Activated CD4-positive, alpha-beta T cell treated with anti-CD3 and anti-CD28 coated beads for 24 hours (primary cell): Measurements from ENCODE around the gene MIP.
"Not testable (repeated sequence)": the region's sequence is repeated elsewhere in the genome, so short reads cannot be mapped to it uniquely, and the experiment has no call there.

Source experiments
- DNase-seq, 2 donors: peaks; one replicate each; pipeline ENCODE4 v3.0.0-alpha.2; 2020; ENCODE audit warnings: low read depth in 2 of 2

Gene MIP

DNA sequence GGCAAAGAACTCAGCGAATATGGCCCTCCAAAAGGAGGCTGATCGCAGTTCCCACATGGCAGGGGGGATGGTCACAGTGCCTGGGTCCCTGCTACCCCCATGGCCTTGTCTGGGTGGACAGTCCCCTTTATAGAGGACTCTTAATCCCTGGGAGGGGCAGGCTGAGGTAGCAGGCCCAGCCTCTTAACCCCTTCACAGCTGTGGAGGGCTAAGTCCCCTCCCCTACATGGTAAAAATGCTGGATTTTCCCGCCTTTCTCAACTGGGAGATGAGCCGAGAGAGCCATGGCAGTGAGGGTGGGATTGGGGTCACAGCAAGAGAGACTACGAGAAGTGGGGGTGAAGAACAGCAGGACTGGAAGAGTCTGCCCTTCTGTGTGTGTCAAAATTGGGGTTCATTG, at the start of gene MIP:
Gene MIP, minus strand, starts transcription at position 101 of the 400 bp plus-strand sequence. Its CDS starts 44 bp downstream, at position 57.
- DNase-seq, result no peak

DNA sequence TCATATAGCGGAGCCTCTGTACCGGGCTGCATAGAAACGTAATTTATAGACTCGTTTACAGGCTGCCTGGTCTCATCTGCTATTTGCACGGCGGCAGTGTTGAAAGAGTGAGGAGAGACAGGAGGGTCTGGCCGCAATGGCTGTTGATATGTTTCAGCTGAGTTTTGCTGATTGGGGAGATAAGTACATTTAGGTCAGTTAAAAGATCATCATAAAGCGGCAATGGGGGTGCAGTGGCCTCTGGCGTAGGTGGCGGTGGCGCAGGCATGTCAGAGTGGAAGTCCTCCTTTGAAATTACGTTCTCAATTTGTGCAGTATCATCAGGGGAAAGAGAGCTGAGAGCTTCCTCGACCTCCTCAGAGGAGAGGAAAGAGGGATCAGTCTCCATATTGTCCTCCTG, 45.4 kb upstream of the MIP start:
- not testable (repeated sequence) for DNase-seq

- DNase-seq, result not testable (repeated sequence)
Observed at GRCh38 chr12:56499452-56499851, 45.0 kb upstream of the MIP start.

GRCh38 chr12:56498126-56498902, 43.9 kb upstream of the MIP start:
- DNase-seq, result not testable (repeated sequence)

GRCh38 chr12:56496704-56497103, 42.2 kb upstream of the MIP start:
- peak; percentile 50 to 58 for DNase-seq

- not testable (repeated sequence) for DNase-seq
Observed at GRCh38 chr12:56494481-56494880, 40.0 kb upstream of the MIP start.

DNA sequence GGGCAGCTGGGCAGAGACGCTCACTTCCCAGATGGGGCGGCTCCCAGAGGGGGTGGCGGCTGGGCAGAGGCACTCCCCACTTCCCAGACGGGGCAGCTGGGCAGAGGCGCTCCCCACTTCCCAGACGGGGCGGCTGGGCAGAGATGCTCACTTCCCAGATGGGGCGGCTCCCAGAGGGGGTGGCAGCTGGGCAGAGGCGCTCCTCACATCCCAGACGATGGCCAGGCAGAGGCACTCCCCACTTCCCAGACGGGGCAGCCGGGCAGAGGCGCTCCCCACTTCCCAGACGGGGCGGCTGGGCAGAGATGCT, 39.6 kb upstream of the MIP start:
- not testable (repeated sequence) for DNase-seq

DNA sequence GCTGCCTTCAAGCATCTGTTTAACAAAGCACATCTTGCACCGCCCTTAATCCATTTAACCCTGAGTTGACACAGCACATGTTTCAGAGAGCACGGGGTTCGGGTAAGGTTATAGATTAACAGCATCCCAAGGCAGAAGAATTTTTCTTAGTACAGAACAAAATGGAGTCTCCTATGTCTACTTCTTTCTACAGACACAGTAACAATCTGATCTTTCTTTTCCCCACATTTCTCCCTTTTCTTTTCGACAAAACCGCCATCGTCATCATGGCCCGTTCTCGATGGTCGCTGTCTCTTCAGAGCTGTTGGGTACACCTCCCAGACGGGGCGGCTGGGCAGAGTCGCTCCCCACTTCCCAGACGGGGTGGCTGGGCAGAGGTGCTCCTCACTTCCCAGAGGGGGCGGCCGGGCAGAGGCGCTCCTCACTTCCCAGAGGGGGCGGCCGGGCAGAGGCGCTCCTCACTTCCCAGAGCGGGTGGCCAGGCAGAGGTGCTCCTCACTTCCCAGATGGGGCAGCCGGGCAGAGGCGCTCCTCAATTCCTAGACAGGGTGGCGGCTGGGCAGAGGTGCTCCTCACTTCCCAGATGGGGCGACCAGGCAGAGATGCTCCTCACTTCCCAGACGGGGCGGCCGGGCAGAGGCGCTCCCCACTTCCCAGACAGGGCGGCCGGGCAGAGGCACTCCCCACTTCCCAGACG, 39.1 kb upstream of the MIP start:
- not testable (repeated sequence) for DNase-seq

GRCh38 chr12:56490360-56490759, 35.9 kb upstream of the MIP start:
- no peak for DNase-seq

DNA sequence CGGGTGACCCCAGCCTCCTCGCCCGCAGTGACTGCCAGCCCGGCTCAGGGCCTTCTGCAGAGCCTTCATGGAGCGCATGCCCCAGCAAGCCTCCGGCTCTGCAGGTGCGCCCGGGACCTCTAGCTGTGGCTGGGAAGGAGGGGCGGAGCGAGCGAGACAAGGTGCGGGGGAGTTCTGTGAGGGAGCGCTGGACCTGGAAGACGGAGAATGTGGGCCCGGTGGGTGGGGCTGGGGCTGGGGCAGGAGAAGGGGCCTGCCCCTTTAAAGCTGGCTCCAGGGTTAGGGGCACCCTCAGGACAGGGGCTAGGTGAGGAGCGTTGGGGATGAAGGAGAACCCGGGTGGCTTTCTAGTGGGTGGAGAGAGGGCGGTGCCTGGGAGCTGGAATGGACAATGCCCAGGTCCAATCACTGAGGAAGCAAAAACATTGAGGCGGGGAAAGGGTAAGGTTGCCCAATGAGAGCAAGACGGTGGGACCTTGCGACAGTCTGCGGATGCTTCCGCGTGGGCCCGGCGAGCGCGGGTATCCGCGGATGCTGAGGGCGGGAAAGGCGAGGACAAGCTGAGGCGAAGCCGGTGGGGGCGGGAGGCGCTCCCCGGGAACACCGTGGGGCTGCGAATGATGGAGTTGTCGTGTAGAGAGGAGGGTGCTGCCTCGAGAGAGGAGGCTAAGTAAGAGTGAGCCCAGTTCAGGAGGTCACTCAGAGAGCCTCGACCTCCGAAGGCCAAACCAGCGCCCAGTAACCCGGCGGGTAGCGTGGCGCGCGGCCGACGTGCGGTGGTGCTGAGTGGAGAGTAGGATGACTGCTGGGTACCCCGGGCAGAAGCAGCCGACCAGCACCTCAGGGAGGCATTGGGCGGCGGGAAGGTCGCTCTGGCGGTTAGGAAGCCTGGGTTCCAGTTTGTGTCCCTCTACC, 33.8 kb upstream of the MIP start, which contains the start of gene GLS2:
Gene GLS2, minus strand, starts transcription at position 121 of the 915 bp plus-strand sequence. Its CDS starts 43 bp downstream, at position 78.
- peak; percentile 48 to 60 for DNase-seq

- DNase-seq, result no peak
Observed at GRCh38 chr12:56487448-56488040, 33.1 kb upstream of the MIP start.

DNA sequence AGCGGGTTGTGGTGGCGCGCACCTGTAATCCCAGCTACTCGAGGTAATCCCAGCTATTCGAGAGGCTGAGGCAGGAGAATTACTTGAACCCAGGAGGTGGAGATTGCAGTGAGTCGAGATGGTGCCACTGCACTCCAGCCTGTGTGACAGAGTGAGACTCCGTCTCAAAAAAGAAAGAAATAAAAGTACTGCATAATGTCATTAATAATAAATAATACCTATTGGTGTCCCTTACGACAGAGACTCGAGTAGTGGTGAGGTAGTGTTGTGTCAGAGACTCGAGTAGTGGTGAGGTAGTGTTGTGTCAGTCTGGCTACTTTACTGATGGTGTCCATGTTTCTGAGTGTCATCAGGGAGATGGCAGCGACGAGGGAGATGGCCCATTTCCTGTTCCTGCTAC, 32.2 kb upstream of the MIP start:
- DNase-seq, result no peak

- no peak for DNase-seq
Observed at GRCh38 chr12:56484566-56484965, 30.1 kb upstream of the MIP start.

GRCh38 chr12:56479625-56480024, 25.2 kb upstream of the MIP start:
- DNase-seq, result no peak

GRCh38 chr12:56477521-56478225, 23.2 kb upstream of the MIP start:
- DNase-seq, result no peak

DNA sequence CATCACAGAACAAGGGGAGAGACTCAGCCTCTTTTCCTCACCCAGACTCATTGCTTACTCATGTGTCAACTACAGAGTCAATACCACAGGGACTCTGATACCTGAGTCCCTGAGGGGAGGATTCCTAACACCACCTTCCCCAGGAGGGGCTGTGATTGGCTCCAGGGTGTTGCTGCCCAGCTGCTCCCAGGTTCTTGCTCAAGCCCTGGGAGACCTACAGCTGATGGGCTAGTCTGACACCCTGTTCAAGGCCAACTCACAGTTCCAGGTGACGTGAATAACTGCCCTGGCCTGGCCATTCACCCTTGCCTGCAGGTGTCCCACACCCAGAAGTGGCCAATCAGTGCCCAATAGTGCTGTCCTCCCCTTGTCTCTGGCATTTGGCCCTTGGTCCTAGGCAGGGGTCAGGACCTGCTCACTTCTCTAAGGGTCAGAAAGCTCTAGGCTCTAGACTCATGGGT, 22.5 kb upstream of the MIP start:
- DNase-seq, result no peak

DNA sequence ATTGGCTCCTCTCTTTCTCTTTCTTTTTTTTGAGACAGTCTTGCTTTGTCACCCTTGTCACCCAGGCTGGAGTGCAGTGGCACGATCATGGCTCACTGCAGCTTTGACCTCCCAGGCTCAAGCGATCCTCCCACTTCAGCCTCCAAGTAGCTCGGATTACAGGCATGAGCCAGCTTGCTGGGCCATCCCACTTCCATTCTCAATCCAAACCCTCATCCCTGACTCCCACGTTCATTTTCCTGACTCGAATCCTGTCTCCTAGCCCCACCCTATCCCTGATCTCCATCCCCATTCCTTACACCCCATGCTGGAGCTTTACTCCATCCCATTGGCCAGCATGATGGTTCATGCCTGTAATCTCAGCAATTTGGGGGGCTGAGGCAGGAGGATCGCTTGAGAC, 21.7 kb upstream of the MIP start:
- DNase-seq, result no peak

- no peak for DNase-seq
Observed at GRCh38 chr12:56474389-56474788, 19.9 kb upstream of the MIP start.

DNA sequence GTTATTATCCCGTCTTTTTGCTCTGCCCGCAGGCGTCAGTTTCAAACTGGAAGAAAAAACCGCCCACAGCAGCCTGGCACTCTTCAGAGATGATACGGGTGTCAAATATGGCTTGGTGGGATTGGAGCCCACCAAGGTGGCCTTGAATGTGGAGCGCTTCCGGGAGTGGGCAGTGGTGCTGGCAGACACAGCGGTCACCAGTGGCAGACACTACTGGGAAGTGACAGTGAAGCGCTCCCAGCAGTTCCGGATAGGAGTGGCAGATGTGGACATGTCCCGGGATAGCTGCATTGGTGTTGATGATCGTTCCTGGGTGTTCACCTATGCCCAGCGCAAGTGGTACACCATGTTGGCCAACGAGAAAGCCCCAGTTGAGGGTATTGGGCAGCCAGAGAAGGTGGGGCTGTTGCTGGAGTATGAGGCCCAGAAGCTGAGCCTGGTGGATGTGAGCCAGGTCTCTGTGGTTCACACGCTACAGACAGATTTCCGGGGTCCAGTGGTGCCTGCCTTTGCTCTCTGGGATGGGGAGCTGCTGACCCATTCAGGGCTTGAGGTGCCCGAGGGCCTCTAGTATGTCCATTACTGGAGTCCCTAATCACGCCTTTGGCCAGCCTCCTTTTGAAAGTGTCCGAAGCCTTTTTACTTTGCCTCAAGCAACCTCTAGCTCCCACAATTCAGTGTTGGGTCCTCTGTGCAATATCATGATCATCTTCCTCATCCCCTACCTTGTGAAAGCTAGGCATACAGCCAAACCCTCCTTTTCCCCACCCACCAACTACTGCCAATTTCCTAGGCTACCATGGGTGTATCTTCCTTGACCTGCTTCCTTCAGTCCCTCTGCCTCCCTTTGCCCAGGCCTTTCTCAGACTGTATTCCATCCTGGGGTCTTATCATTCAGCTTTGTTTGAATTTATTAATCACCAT, 14.8 kb upstream of the MIP start:
- no peak for DNase-seq
